HG02885 (cell line): ENCODE measurements around the gene CBX4.

Source experiments
- ATAC-seq: cut with Tn5 transposase; IDR thresholded peaks from one replicate; pipeline ENCODE4 v1.9.1; 2021; ENCODE audit warnings: mild to moderate bottlenecking; ENCODE audit not compliant: unreplicated experiment, poor library complexity

Gene CBX4

DNA sequence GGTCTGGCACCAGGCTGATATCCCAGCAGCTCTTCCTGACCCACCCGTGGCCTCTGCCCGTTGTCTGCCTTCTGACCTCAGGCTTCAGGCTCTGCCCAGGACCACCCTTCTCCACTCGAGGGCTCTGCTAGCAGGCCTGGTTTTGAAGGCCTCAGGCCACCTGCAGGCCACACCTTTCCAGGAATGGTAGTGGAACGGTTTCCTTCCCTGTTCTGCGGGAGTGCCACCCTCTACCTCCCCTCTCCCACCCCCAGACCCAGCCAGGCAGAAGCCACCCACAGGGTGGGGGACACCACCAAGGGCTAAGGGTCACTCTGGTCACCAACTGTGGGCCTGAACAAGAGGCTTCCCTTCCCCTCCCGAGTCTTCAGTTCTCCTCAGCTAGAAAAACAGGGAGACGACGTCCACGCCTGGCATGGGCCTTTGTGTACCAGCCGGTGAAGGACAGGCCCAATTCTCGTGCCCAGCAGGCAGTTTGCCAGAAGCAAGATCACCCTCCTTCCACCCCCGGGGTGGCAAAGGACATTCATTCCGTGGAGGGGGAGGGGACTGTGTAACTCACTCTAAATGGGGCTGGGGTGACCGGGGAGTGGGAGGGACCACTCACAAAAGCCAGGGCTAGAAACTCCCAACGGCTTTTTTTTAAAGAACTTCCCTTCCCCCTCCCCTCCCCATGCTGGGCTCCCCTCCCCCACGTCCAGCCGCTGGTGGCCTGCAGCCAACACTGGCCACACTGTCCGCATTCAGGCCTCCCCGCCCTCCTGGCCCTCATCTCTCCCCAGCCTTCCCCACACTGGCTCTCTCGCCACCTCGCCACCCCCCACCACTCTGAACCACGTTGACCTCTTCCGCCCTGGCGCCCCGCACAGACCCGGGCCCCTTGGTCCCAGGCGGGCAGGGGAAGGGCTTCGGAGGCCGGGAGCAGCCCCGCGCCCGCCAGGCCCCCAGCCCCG is 7.7 kb downstream of the CBX4 start:
- no peak for ATAC-seq

DNA sequence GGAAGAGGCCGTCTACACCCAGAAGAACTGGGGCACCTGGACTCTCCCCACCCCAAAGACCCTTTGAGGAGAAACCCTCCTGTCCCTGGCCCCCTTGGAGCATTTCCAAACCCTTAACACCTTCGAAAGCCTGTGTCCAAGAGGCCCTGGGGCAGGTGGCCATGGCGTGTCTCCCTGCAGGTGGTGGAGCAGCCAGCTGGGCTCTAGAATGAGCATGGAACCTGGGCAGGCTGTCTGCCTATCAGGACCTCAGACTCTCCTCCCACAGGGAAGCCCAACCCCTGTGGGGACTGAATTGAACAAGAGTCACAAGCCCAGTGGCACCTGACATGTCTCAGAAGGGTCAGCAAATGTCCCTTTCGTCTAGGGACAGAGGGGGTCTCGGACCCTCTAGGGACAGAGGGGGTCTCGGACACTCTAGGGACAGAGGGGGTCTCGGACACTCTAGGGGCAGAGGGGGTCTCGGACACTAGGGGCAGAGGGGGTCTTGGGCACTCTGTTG is 8.4 kb downstream of the CBX4 start:
- ATAC-seq, result no peak

DNA sequence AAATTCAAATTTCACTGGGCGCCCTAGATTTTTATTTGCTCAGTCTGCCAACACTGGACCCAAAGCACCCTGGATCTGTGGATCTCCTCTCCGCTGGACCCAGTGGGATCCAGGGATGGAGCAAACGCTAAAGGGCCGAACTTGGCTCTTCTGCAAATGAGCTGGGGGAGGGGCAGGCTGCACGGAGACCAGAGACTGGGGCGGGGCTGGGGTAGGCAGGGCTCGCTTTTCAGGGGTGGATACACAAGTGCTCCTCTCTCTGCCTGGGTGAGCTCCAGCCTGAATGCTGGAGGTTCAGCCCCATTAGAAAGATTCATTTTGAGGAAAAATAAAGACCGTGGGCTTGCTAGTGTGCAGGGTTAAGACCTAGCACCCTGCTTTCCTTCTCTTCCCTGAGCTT is 8.9 kb downstream of the CBX4 start:
- ATAC-seq, result no peak

DNA sequence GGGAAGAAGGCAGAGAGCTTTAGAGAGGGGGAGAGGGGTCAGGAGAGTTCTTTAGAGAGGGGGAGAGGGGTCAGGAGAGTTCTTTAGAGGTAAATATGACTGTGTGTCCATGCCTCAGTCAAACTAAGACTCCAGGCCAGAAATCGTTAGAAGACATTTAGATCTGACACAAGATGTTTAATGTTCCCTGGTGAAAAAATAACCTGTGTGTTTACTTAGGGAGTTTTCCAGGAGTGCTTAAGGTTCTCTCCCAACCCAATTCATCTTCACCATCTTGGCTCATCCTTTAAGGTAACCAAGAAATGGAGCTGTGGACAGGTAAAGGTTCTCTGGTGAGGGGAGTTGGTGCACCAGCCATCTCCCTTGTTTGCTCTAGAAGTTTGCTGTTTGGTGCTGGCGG is 9.8 kb downstream of the CBX4 start:
- ATAC-seq, result no peak

DNA sequence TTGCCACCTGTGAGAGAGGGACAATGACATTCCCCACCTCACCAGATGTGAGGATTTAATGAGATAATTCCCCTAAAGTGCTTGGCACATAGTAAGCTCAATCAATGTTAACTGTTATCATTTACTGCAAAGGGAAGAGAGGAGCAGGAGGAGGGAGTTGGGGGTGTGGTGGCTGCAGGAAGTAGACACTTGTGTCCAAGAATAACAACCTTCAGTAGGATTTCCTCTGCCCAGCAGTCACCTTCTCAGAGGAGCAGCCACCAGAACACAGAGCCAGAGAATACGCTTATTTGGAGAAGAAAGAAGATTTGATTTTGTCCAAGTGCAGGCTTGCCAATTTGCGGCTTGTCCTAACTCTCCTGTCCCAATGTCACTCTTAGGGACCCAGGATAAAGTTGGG is 10.2 kb downstream of the CBX4 start:
- no peak for ATAC-seq

DNA sequence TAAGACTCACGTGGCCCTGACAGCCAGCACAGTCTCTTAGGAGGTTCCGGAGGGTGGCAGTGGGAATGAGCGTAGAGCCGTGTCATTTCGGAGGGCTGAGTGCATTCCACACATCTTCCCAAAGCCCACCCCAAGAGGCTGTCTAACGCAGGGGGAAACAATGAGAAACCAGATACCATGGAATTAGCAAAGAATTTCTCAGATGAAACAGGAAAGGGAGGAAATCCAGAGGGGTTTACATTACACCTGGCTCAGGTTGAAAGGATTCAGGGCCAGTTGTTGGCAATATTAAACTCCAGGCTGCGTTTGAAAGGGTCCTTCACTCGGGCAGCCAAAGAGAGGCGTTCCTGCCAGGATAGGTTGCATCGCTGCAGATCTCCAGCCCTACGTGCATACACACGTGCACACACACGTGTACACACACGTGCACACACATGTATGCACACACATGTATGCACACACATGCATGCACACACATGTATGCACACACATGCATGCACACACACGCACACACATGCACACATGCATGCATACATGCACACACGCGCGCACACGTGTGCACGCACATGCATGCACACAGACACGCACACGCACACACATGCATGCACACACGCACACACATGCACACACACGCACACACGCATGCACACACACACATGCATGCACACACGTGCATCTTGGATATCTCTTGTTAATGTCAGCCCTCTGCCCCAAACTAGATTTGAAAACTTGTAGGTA is 12.2 kb downstream of the CBX4 start:
- no peak for ATAC-seq

DNA sequence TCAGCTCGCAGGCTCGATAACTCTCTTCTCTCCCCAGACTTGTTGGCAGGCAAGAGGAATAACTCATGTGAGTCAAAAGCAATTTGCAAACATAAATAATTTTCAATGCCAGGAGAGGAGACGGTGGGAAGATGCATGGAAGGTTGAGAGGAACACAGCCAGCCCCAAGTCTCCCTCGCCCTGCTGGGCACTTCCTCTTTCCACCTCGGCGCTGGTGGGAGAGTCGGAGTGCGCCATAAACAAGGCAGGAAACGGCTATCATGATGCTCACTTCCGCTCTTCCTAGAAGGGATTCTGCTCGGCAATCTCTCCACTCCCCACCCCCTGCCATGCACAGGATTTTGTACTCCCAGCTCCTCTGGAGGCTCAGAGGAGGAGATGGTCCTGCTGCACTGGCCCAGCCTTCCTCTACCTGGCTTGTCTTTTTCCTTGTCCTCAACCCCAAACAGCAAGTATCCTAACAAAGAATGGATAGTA is 13.0 kb downstream of the CBX4 start:
- ATAC-seq, result no peak

DNA sequence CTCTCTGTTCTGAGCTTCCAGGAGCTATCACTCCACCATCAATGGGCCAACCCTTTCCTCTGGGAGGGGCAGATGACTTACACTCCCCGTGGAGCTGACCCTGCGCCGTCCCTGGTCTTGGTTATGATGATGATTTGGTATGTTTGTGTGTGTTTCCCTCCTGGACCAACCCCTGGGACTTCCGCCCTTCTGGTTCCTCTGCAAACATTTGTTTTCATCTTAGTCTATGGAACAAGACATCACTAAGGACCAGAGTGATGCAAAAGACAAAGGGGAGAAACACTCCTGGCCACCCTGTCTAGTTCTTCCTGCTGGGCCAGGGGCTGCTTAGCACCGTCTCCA is 13.7 kb downstream of the CBX4 start:
- ATAC-seq, result no peak

DNA sequence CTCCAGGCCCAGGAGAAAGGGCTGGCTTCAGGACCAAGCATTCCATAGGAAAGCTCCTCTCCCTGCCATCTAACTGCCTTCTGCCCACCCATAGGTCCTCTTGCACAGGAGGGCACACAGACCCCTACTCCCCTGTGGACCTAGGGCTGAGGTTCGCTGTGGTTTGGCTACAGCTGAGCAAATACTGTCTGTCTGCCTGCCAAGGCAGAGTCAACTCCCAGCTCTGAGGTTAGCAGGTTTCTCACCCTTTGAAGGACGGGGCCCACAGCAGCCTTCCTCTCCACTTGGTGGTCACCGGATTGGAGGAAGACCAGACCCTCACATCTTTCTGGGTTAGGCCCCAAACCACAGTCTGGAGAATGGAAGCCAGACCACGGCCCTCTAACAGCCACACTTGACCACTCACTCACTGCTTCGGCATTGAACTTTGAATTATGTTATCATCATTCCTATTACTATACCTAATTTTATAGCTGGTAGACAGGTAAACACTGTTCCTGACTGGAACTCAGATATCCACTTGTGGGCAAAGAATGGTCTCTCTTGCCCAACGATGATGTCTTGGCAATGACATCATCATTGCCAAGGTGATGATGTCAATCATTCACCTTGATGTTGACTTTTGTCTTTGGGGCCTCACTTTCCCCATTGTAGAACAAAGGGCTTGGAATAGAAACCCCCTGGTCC is 14.2 kb downstream of the CBX4 start:
- ATAC-seq, result no peak

DNA sequence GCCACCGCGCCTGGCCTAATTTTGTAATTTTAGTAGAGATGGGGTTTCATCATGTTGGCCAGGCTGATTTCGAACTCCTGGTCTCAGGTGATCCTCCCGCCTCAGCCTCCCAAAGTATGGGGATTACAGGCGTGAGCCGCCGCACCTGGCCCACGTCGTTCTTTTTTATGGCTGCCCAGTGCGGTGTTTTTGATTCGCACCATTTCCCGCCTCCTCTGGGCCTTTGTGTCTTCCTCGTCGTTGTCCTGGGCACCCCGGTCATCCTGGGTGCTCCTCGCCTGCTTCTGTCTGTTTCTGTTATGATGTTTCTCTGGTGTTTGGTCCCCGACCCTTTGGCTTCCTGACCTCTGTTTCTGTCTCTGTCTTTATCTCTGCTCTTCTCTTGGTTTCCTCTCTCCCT is 15.0 kb downstream of the CBX4 start:
- no peak for ATAC-seq

DNA sequence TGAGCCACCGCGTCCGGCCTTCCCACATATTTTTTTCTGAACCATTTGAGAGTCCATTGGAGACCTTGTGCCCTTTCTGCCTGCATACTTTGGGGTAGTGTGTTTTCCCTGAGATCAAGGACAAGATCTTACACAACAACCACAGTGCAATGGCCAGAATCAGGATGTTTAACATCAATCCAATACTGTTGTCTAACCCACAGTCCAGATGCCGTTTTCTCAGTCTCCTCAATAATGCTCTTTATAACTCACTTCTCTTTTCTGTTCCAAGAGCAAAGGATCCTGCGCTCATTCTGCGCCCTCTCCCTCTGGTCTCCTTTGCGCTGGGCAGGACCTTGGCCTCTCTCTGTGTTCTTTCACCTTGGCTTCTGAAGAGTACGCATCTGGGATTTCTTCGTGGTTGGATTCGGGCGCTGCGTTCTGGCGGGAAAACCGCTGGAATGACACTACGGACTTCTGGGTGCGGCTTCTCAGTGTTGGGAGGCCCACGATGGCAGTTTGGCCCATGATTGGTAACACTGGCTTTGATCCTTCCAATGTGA is 16.6 kb downstream of the CBX4 start:
- ATAC-seq, result no peak

DNA sequence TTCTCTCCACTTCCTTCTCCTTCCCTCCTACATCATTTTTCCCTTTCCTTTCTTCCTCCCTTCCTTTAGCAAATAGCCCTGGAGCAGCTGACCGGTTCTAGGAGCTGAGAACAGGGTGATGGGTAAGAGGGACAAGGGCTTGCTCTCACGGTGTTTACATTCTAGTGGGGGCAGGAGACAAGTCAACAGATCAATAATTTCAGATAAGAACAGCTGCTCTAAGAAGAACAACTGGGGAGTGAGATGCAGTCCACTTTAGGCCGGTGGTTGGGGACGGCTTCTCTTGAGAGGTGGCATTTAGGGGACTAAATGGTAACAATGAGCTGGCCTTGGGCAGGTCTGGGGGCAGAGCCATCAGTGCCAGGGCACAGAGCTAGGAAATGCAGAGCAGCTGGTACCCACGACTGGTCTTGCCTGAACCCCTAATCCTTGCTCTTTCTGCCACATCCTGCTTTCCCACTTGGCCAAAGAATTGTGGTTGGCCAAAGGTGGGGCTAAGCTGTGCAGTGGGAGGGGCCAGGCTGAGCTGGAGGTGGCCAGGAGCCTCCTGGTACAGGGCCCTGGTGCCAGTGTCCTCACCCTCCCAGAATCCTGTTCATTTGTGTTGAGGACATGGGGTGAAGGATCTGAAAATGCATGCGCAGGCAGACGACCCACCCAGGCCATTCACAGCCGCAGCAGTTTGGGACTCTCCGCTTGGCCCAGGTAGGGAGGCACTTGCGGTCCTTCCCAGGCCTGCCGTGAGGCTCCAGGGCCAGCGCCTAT is 17.7 kb downstream of the CBX4 start:
- no peak for ATAC-seq

DNA sequence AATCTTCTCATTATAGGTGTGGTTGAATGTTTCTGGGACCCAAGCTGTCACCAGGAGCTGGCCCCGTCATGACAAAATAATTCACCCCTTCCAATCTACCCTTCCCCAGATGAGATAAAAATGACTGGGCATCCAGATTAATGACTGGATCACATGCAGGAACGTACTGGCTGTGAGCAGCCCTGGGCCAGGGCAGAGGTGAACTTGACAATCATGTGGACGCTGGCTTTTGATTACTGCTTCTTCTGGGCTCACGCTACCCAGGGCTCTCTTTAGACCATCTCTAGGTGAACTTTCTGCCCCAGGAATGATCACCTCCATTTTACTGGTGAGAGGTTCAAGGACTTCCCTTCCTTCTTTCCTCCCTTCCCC is 18.3 kb downstream of the CBX4 start:
- no peak for ATAC-seq

DNA sequence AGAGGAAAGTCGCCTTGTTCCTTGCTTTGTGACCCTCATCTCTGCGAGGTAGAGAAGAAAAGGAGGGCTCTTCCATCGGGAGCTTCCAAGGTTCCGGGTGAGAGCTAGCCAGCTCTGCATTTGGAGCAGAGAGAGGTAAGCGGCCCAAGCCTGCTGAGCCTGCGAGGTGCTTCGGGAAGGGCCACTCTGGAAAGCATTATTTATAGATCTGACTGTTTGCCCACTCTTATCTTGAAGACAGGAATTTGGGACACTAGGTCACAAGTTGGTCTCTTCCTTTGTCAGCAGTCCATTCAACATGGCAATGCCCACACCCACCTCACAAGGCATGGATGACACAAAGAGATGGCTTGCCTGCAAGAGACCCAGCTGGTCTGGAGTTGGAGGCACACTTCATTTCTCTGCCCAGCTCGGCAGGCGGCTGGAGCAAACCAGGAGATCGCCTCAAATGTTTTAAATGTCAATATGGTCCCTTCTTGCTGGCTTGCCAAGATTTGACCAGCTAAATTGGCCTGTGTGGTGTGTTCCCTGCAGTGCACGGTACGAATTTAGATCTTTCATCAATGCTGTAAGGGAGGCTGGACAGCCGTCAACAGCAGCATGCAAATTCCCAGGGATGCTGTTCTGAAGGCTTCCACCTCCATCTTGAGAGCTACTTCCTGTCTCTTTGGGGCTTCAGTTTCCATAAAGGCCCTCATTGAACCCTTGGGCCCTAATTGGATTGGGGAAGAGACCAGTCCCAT is 19.5 kb downstream of the CBX4 start:
- ATAC-seq, result no peak

DNA sequence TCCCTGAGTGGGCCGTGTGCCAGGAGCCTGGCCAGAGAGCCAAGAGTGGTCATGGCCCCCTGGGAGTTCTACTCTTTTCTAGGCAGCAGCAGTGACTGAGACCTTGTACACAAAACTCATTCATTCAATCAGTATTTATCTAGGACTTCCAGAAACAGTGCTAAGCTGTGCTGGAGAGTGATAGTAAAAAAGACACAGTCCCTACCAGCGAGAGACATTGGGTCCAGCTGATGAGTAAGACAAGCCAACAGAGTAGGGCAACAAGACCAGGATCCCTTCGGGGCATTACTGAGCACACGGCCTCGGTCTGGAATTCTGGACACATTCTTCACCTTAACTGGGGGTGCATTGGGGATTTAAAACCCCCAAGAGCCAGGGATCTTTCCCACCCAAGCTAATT is 20.2 kb downstream of the CBX4 start:
- ATAC-seq, result no peak

DNA sequence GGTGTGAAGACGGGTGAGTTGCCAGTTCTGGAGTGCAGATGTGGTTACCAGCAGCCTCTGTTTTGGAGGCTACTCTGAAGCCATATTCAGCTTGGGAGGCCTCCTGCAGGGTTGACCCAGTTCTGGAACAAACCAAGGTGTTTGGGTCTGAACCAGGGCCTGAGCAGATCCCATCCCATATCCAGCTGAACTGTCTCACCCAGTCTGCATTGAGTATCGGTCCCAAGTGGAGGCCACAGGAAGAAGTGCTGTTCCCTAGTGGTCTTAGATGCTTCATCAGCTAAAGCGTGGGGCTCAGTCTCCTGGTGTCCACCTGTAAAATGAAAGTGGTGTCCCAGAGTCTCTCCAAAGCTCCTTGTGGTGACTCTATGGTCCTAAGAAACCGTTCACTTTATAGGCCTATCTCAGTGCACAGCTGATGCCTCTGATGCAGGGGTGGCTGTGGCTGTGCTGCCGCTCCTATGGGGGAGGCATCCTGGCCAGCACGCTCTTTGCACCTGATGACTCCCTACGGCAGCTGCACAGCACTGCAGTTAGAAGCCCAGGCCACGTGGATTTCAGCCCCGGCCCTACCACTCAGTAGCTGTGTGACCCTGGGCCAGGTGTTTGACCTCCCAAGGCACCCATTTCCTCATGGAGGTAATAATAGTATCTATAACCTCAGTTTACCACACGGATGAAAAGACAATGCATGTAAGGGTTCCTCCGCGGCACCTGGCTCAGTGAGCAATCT is 21.0 kb downstream of the CBX4 start:
- ATAC-seq, result no peak

DNA sequence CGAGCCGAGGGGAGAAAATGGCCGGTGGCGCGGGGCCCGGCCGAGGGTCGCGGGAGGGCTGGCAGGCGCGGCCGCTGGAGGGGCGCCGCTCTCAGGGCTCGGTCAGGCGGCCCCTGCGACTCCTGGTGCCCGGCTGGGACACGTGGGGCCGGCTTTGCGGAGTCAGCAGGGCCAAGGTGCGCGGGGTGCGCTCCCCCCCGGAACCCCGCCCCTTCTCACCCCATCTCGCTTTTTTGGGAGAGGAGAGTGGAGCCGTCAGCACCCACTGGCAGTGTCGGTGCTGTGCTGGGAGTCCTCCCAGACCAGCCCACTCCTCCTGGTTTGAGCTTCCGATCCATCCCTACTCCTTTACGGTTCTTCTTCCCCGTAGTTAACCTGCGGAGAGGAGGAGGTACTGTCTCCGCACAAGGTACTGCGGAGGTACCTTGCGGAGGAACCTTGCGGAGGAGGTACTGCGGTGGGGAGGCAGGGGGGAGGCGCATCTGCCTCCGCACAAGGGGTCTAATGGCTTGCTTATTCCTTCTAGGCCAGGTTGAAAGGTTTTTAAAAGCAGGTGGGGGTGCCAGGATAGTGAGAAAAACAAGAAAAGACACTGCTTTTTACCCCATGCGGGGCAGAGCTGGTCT is 23.3 kb downstream of the CBX4 start:
- no peak for ATAC-seq
